Astrocyte of the spinal cord (primary cell): ENCODE results near the gene AASDHPPT.
"Not testable (repeated sequence)": the region's sequence is repeated elsewhere in the genome, so short reads cannot be mapped to it uniquely, and the experiment has no call there.

Source experiments
- DNase-seq: peaks from one replicate; pipeline ENCODE4 v3.0.0; 2011; ENCODE audit warnings: low read depth, low spot score
- H3K4me3 ChIP-seq: 2 replicates; pipeline ENCODE4 v1.5.1; 2011; ENCODE audit warnings: low read depth, mild to moderate bottlenecking, low read length, moderate library complexity
- in situ Hi-C: cut with HindIII; loops from 2 replicates; pipeline ENCODE4 v1.10.0; 2017; ENCODE audit warnings: low sequenced_read_pairs
- TF ChIP-seq, protein P1 (sequence below): IDR thresholded peaks from 2 replicates; pipeline ENCODE4 v1.5.1; 2012; ENCODE audit warnings: low read depth, mild to moderate bottlenecking, low read length, inconsistent platforms

AASDHPPT gene

GRCh38 chr11:106047631-106048030 is 29.8 kb upstream of the AASDHPPT start:
- in situ Hi-C loops: no loop called here
- no peak for DNase-seq
- TF ChIP-seq, protein P1, sequence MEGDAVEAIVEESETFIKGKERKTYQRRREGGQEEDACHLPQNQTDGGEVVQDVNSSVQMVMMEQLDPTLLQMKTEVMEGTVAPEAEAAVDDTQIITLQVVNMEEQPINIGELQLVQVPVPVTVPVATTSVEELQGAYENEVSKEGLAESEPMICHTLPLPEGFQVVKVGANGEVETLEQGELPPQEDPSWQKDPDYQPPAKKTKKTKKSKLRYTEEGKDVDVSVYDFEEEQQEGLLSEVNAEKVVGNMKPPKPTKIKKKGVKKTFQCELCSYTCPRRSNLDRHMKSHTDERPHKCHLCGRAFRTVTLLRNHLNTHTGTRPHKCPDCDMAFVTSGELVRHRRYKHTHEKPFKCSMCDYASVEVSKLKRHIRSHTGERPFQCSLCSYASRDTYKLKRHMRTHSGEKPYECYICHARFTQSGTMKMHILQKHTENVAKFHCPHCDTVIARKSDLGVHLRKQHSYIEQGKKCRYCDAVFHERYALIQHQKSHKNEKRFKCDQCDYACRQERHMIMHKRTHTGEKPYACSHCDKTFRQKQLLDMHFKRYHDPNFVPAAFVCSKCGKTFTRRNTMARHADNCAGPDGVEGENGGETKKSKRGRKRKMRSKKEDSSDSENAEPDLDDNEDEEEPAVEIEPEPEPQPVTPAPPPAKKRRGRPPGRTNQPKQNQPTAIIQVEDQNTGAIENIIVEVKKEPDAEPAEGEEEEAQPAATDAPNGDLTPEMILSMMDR: no peak
- H3K4me3 ChIP-seq: no peak overlapping the region

DNA sequence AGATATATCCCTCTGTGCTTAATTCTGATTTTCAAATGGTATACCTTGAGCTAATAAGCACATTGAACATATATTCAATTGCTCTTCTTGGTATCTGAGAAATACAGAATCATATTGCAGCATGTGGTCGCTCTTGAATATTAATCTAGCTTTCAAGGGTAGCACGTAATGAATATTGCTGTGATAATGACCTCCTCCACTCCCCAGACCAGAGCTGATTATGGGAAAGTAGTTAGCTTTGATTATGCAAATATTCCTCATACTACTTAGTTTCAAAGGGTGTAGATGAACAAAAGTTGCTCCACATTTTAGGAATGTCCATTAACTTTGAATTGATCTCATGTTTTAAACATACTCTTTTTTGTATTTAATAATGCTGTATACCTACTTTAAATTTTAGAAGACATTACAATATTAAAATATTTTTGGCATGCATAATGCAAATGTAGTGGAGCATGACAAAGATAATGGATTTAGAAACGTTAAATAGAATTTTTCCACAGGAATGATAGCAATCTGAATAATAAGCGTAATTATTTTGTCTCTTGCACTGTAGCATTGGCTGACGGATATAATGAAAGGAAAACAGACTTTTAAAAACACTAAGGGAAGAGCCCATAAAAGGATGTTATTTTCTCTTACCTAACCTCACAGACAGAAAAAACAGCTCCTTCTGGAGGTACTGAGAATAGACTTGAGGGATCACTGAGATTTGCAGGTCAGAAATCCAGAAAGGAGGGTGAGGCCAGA is 27.6 kb upstream of the AASDHPPT start:
- in situ Hi-C loops: no loop called here
- DNase-seq: no peak
- no peak overlapping the region for H3K4me3 ChIP-seq
- TF ChIP-seq, protein P1: no peak

GRCh38 chr11:106051103-106051502 is 26.4 kb upstream of the AASDHPPT start:
- in situ Hi-C loops: no loop called here
- no peak for DNase-seq
- TF ChIP-seq, protein P1: no peak
- no peak overlapping the region for H3K4me3 ChIP-seq

GRCh38 chr11:106058377-106058776 is 19.1 kb upstream of the AASDHPPT start:
- H3K4me3 ChIP-seq, in situ Hi-C loops, DNase-seq: not testable (repeated sequence)

DNA sequence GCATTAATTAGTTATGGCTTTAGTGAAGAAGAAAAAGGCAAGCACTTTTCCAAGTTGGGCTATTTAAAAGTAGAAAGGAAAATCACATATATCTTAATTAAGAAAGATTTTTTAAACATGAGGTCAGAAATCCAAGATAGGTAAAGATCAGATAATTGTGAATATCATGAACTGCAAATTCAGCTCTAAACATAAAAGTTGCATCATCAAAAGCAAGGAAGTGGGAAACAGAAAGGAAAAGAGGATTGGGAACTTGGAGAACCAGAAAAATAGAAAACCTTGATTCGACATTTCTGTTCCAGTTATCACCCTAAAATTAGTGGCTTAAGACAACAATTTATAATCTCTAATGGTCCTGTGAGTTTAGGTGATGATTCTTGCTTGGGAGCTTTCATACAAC is 17.8 kb upstream of the AASDHPPT start:
- H3K4me3 ChIP-seq: no peak overlapping the region
- TF ChIP-seq, protein P1: no peak
- DNase-seq: no peak
- in situ Hi-C loops: no loop called here

DNA sequence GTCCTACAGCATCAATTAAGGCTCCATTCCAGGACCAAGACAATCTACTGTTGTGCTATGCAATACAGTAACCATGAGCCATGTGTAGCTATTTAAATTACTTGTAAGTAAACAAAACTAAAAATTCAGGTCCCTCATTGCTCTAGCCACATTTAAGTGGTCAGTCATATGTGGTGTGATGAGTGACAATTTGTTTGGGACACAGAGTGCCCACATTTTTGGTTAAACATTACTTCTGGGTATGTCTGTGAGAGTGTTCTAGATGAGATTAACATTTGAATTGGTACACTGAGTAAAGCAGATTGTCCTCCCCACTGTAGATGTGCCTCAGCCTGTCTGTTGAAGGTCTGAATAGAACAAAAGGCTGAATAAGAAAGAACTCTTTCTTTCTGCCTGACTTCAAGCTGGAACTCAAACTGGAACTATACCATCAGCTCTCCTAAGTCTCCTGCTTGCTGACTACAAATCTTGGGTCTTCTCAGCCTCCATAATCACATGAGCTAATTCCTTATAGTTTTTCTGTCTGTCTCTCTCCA is 16.1 kb upstream of the AASDHPPT start:
- in situ Hi-C loops: no loop called here
- TF ChIP-seq, protein P1: no peak
- DNase-seq: no peak
- no peak overlapping the region for H3K4me3 ChIP-seq
